Iris pigment epithelial cell (primary cell): ENCODE measurements around the gene GPR63.

Source experiments
- DNase-seq: peaks from one replicate; pipeline ENCODE4 v3.0.0-alpha.2; 2011; ENCODE audit warnings: low read depth

Gene GPR63

GRCh38 chr6:96749891-96750290 is 87.4 kb downstream of the GPR63 start:
- DNase-seq = no peak
